Central memory CD8-positive, alpha-beta T cell (primary cell): ENCODE measurements around the gene PGA3.
"Not testable (repeated sequence)": the region's sequence is repeated elsewhere in the genome, so short reads cannot be mapped to it uniquely, and the experiment has no call there.

Source experiments
- ATAC-seq: fragments of 150-1000 bp; cut with Tn5 transposase; replicated peaks from 2 replicates; pipeline ENCODE4 v1.10.0; 2022; ENCODE audit warnings: mild to moderate bottlenecking, moderate FRiP score, moderate number of reproducible peaks; ENCODE audit not compliant: poor library complexity, severe bottlenecking; ENCODE audit errors: extremely low read depth
- DNase-seq, 2 donors: peaks; one replicate each; pipeline ENCODE4 v3.0.0; 2021; ENCODE audit warnings: low spot score in 2 of 2
- H3K27ac Mint-ChIP-seq: one replicate; pipeline ENCODE4 v1.8.0; 2022; ENCODE audit warnings: low read depth, mild to moderate bottlenecking, moderate library complexity, mixed read lengths
- H3K27me3 Mint-ChIP-seq: one replicate; pipeline ENCODE4 v1.8.0; 2022; ENCODE audit warnings: mixed read lengths
- H3K36me3 Mint-ChIP-seq: one replicate; pipeline ENCODE4 v1.8.0; 2022; ENCODE audit warnings: mild to moderate bottlenecking, moderate library complexity, mixed read lengths; ENCODE audit not compliant: insufficient read depth
- H3K4me1 Mint-ChIP-seq: one replicate; pipeline ENCODE4 v1.8.0; 2022; ENCODE audit warnings: mixed read lengths
- H3K4me3 Mint-ChIP-seq: one replicate; pipeline ENCODE4 v1.8.0; 2022; ENCODE audit warnings: mild to moderate bottlenecking, moderate library complexity, mixed read lengths
- H3K9me3 Mint-ChIP-seq: one replicate; pipeline ENCODE4 v1.8.0; 2022; ENCODE audit warnings: mixed read lengths

Gene PGA3

GRCh38 chr11:61163714-61164605 lies 39.4 kb upstream of the PGA3 start:
- no peak for DNase-seq

GRCh38 chr11:61164606-61165424 lies 38.5 kb upstream of the PGA3 start:
- Mint-ChIP-seq H3K4me3 (no peak overlapping the region), H3K36me3 (peaks cover 18% of the 10 kb centered on the region), H3K4me1 (peaks cover 33% of the 10 kb centered on the region), H3K9me3 (no peaks in the 10 kb centered on the region), H3K27ac (peak overlapping the region; percentile 3), H3K27me3 (no peaks in the 10 kb centered on the region)
- ATAC-seq (no peak), DNase-seq (no peak)

More at GRCh38 chr11:61163714-61164605, 39.4 kb upstream of the PGA3 start:
- H3K36me3 Mint-ChIP-seq, result peaks cover 20% of the 10 kb centered on the region
- H3K4me1 Mint-ChIP-seq, result peaks cover 33% of the 10 kb centered on the region
- no peaks in the 10 kb centered on the region for H3K9me3 Mint-ChIP-seq
- no peak for ATAC-seq
- H3K4me3 Mint-ChIP-seq, result no peak overlapping the region
- H3K27me3 Mint-ChIP-seq, result no peaks in the 10 kb centered on the region
- H3K27ac Mint-ChIP-seq, result peak overlapping the region; percentile 3

DNA sequence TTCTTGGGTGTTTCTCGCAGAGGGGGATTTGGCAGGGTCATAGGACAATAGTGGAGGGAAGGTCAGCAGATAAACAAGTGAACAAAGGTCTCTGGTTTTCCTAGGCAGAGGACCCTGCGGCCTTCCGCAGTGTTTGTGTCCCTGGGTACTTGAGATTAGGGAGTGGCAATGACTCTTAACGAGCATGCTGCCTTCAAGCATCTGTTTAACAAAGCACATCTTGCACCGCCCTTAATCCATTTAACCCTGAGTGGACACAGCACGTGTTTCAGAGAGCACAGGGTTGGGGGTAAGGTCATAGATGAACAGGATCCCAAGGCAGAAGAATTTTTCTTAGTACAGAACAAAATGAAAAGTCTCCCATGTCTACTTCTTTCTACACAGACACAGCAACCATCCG lies 37.5 kb upstream of the PGA3 start:
- ATAC-seq, DNase-seq, H3K9me3 Mint-ChIP-seq, H3K27ac Mint-ChIP-seq, H3K4me3 Mint-ChIP-seq, H3K27me3 Mint-ChIP-seq: not testable (repeated sequence)
- Mint-ChIP-seq H3K36me3 (peaks cover 16% of the 10 kb centered on the region), H3K4me1 (peaks cover 23% of the 10 kb centered on the region)

GRCh38 chr11:61166331-61166730 lies 37.0 kb upstream of the PGA3 start:
- peaks cover 12% of the 10 kb centered on the region for H3K36me3 Mint-ChIP-seq
- H3K4me3 Mint-ChIP-seq, result not testable (repeated sequence)

GRCh38 chr11:61168042-61168688 lies 35.1 kb upstream of the PGA3 start:
- H3K4me1 Mint-ChIP-seq, result peaks cover 26% of the 10 kb centered on the region
- no peaks in the 10 kb centered on the region for H3K9me3 Mint-ChIP-seq
- H3K4me3 Mint-ChIP-seq, result no peak overlapping the region
- H3K27ac Mint-ChIP-seq, result no peak overlapping the region
- DNase-seq (no peak), ATAC-seq (no peak)
- no peaks in the 10 kb centered on the region for H3K27me3 Mint-ChIP-seq
- H3K36me3 Mint-ChIP-seq, result peaks cover 2% of the 10 kb centered on the region

More at GRCh38 chr11:61166331-61166730, 37.0 kb upstream of the PGA3 start:
- H3K9me3 Mint-ChIP-seq, H3K27ac Mint-ChIP-seq, ATAC-seq, H3K27me3 Mint-ChIP-seq, DNase-seq: not testable (repeated sequence)
- peaks cover 22% of the 10 kb centered on the region for H3K4me1 Mint-ChIP-seq

DNA sequence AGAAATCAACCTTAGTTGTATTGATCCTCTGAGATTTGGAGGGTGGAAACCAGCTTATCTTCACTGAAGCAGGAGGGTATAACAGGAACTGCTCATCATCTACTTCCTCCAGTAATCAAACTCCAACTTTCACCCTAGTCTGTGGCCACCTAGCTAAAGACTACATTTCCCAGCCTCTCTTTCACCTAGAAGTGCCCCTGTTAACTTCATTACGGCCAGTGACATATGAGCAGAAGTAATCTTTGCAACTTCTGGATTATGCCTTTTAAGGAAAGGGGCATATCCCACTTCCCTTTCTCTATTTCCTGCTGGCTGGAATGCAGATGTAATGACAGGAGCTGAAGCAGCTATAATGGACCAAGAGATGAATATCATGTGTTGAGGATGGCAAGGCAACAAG lies 34.5 kb upstream of the PGA3 start:
- Mint-ChIP-seq H3K36me3 (peaks cover 2% of the 10 kb centered on the region), H3K27ac (no peak overlapping the region), H3K4me1 (peaks cover 25% of the 10 kb centered on the region), H3K27me3 (no peaks in the 10 kb centered on the region), H3K4me3 (no peak overlapping the region), H3K9me3 (no peaks in the 10 kb centered on the region)
- DNase-seq (no peak), ATAC-seq (no peak)

GRCh38 chr11:61170566-61170965 lies 32.7 kb upstream of the PGA3 start:
- ATAC-seq (no peak), DNase-seq (no peak)
- H3K27ac Mint-ChIP-seq, result no peak overlapping the region
- H3K36me3 Mint-ChIP-seq, result no peaks in the 10 kb centered on the region
- no peak overlapping the region for H3K4me3 Mint-ChIP-seq
- H3K9me3 Mint-ChIP-seq, result no peaks in the 10 kb centered on the region
- H3K4me1 Mint-ChIP-seq, result peaks cover 11% of the 10 kb centered on the region
- no peaks in the 10 kb centered on the region for H3K27me3 Mint-ChIP-seq

- no peak overlapping the region for H3K4me3 Mint-ChIP-seq
- no peak for DNase-seq
Measured at GRCh38 chr11:61171907-61172306, 31.4 kb upstream of the PGA3 start.

GRCh38 chr11:61172356-61172755 lies 31.0 kb upstream of the PGA3 start:
- Mint-ChIP-seq H3K36me3 (no peaks in the 10 kb centered on the region), H3K27me3 (peaks cover 12% of the 10 kb centered on the region), H3K4me3 (no peak overlapping the region), H3K4me1 (peaks cover 11% of the 10 kb centered on the region), H3K9me3 (no peaks in the 10 kb centered on the region), H3K27ac (no peak overlapping the region)
- no peak for DNase-seq
- ATAC-seq, result no peak

More at GRCh38 chr11:61171907-61172306, 31.4 kb upstream of the PGA3 start:
- H3K27ac Mint-ChIP-seq, result no peak overlapping the region
- H3K36me3 Mint-ChIP-seq, result no peaks in the 10 kb centered on the region
- peaks cover 12% of the 10 kb centered on the region for H3K27me3 Mint-ChIP-seq
- no peak for ATAC-seq
- peaks cover 11% of the 10 kb centered on the region for H3K4me1 Mint-ChIP-seq
- H3K9me3 Mint-ChIP-seq, result no peaks in the 10 kb centered on the region

DNA sequence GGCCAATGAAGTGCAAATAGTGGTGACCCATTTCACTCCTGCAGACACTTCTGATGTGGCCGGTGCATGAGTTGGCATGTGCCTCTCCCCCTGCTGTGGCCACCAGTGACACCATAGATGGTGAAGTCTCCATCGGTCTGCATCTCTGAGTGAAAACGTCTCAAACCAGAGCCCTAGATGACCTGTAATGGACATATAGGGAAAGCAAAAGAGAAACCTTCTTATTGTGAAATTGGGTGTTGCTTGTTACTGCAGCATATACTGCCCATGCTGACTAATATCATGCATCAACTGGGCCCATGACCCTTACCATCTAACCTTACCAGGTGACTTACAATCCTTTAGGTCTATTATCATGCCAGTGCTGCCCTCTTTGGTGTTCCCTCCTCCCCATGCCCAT lies 30.4 kb upstream of the PGA3 start:
- Mint-ChIP-seq H3K36me3 (no peaks in the 10 kb centered on the region), H3K27me3 (peaks cover 12% of the 10 kb centered on the region), H3K27ac (no peak overlapping the region), H3K9me3 (no peaks in the 10 kb centered on the region), H3K4me3 (no peak overlapping the region), H3K4me1 (peaks cover 11% of the 10 kb centered on the region)
- no peak for DNase-seq
- no peak for ATAC-seq

DNA sequence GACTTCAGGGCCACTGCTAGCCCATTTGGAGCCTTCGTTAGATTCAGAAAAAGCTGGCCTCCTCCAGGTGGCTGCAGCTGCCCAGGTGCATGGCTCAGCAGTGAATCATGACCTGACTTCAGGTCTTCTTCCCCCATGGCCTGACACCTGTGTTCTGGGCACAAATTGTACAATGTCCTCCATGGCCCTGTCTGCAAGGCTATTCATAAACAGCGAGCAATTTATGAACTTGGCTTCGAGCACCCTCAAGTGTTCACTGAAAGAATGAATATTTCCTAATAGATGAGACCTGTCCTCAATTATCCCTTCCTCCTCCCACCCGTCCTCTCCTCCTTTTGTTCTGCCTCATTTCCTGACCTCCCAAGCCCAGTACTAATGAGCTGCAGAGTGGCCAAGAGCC lies 29.9 kb upstream of the PGA3 start:
- peaks cover 11% of the 10 kb centered on the region for H3K4me1 Mint-ChIP-seq
- no peak overlapping the region for H3K27ac Mint-ChIP-seq
- H3K9me3 Mint-ChIP-seq, result no peaks in the 10 kb centered on the region
- H3K4me3 Mint-ChIP-seq, result no peak overlapping the region
- DNase-seq (no peak), ATAC-seq (no peak)
- no peaks in the 10 kb centered on the region for H3K36me3 Mint-ChIP-seq
- H3K27me3 Mint-ChIP-seq, result peaks cover 12% of the 10 kb centered on the region

GRCh38 chr11:61174273-61174672 lies 29.0 kb upstream of the PGA3 start:
- no peaks in the 10 kb centered on the region for H3K9me3 Mint-ChIP-seq
- no peak for ATAC-seq
- H3K27me3 Mint-ChIP-seq, result peaks cover 16% of the 10 kb centered on the region
- no peaks in the 10 kb centered on the region for H3K36me3 Mint-ChIP-seq
- peaks cover 11% of the 10 kb centered on the region for H3K4me1 Mint-ChIP-seq
- no peak for DNase-seq
- no peak overlapping the region for H3K4me3 Mint-ChIP-seq
- H3K27ac Mint-ChIP-seq, result no peak overlapping the region
